ENCODE results near the gene RFFL.
"Not testable (repeated sequence)": the region's sequence is repeated elsewhere in the genome, so short reads cannot be mapped to it uniquely, and the experiment has no call there.

The RFFL gene, protein sequence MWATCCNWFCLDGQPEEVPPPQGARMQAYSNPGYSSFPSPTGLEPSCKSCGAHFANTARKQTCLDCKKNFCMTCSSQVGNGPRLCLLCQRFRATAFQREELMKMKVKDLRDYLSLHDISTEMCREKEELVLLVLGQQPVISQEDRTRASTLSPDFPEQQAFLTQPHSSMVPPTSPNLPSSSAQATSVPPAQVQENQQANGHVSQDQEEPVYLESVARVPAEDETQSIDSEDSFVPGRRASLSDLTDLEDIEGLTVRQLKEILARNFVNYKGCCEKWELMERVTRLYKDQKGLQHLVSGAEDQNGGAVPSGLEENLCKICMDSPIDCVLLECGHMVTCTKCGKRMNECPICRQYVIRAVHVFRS

DNA sequence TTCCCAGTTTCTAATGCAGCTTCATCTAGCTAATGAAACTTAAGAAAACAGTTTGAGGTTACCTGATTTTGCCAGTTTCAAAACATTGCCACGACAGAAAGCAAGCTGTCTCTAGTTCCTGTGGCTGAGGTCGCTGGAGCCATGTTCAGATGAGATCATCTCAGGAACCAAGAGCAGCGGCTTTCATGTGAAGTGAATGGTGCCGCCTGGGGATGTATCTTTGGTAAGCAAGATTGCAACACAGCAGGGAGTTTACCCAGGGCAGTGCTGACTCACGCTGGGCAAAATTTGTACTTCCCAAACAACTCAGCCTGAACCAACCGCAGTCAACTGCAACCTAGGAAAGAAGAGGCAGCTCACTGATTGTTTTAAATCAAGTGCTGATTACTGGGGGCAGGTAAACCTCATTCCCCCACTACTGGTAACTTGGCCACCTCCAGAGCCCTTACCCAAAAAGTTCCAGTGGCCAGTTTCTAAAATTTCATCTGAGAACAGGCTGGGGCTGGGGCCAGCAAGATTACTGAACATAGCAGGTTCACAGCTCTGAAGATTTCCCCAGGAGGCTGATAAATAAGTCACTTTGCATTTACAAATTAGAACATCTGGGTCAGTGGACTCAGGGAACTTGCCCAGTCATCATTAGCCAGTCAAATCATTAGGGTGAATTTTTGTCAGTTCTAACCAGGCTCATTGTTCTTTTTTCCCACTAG is at the start of gene RFFL:
Gene RFFL, minus strand, starts transcription at position 194 of the 710 bp plus-strand sequence. CDS start 37,154 bp downstream, outside the sequence.
- DNase-seq = peak; percentile 54

DNA sequence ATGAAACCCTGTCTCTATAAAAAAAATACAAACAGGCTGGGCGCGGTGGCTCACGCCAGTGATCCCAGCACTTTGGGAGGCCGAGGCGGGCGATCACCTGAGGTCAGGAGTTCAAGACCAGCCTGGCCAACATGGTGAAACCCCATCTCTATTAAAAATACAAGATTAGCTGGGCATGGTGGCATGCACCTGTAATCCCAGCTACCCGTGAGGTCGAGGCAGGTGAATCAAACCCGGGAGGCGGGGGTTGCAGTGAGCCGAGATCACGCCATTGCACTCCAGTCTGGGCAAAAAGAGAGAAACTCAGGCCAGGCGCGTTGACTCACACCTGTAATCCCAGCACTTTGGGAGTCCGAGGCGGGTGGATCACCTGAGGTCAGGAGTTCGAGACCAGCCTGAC is 47.3 kb upstream of the RFFL start:
- not testable (repeated sequence) for DNase-seq

DNA sequence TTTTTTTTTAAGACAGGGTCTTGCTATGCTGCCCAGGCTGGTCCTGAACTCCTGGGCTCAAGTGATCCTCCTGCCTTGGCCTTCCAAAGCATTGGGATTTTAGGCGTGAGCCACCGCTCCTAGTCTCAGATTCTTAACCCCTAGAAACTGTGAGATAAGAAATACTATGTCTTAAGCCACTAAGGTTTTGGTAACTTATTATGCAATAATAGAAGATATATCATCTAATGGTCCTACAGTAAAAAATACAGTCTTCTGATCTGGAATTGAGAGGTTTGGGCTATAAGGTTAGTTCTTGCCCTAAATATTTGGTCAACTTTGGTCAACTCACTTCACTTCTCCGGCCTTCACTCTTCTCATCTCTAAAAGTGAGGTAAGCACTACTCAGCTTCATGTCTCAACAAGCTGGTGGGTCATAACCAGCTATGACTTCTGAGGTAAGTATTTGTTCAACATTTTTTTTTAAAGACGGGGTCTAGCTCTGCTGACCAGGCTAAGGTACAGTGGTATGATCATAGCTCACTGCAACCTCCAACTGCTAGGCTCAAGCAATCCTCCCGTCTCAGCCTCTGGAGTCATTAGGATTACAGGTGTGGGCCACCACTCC is 41.4 kb upstream of the RFFL start:
- DNase-seq = no peak

GRCh38 chr17:35103271-35103670 is 39.8 kb upstream of the RFFL start:
- no peak for DNase-seq

DNA sequence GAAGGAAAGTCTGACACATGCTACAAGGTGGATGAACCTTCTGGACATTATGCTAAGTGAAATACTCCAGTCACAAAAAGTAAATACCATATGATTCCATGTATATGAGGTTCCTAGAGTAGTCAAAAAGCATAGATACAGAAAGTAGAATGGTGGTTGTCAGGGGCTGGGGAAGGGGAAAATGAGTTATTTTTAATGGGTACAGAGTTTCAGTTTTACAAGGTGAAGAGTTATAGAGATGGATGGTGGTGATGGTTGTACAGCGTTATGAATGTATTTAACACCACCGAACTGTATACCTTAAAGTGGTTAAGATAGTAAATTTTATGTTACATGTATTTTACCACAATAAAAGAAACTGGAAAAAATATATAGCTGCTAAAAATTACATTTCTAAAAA is 38.2 kb upstream of the RFFL start:
- DNase-seq = no peak

GRCh38 chr17:35101036-35101435 is 37.5 kb upstream of the RFFL start:
- DNase-seq = no peak

DNA sequence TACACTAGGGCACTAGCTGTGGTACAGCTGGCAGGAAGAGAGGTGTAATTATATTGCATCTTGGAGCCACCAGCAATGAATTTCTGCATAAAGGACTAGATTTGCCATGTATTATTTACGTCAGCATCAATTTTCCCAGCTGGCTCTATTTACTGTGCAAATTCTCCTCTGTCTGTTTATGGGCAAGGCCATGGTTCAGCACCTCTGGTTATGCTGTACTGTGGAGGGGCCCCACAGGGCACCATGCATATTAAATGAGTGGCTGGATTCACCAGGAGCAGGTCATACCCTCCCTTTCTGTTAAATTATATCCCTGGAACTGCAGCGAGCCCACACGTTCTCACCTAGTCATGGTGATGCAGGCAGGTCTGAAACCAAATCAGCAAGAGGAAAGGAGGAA is 36.4 kb upstream of the RFFL start:
- no peak for DNase-seq

DNA sequence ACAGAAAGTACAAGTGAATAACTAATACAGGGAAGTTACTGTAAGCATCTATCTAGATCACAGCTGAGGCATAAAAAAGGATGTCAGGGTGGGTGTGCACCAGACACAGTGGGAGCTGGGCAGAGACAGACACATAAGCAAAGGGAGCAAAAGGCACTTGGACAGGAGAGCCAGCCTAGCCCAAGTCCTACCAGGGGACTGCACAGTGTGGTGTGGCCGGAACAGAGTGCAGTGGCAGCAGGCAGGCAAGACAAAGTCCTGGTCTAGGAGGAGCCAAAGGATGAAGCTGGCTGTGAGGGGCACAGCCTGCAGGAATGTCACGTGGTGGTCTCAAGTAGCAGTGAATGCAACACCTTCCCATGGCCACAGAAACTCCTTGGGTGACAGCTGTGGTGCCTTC is 34.3 kb upstream of the RFFL start:
- no peak for DNase-seq

GRCh38 chr17:35095741-35096140 is 32.2 kb upstream of the RFFL start:
- no peak for DNase-seq

DNA sequence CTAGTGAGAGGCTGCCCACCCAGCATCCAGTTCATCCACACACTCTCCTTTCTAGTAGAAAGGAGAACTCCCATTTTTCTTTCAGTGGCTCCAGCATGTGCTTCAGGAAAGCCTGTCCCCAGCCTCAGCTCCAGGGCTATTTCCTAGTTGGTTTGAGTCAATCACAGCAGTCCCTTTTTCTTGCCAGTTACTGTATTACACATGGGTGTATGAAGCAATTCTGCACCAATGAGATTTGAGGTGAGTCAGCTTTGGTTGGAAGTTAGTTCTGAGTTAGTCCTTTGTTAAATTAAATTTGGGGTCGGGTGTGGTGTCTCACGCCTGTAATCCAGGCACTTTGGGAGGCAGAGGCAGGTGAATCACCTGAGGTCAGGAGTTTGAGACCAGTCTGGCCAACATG is 31.4 kb upstream of the RFFL start:
- DNase-seq = no peak

DNA sequence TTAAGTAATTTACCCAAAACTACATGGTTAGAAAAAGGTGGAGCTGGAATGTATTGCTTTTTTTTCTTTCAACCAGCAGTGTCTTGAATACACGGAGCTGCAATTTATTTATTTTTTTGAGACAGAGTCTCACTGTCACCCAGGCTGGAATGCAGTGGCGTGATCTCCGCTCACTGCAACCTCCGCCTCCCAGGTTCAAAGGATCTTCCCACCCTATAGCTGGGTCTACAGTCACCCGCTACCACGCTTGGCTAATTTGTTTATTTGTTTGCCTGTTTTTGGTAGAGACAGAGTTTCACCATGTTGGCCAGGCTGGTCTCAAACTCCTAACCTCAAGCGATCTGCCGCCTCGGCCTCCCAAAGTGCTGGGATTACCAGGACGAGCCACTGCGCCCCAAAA is 27.2 kb upstream of the RFFL start:
- not testable (repeated sequence) for DNase-seq

DNA sequence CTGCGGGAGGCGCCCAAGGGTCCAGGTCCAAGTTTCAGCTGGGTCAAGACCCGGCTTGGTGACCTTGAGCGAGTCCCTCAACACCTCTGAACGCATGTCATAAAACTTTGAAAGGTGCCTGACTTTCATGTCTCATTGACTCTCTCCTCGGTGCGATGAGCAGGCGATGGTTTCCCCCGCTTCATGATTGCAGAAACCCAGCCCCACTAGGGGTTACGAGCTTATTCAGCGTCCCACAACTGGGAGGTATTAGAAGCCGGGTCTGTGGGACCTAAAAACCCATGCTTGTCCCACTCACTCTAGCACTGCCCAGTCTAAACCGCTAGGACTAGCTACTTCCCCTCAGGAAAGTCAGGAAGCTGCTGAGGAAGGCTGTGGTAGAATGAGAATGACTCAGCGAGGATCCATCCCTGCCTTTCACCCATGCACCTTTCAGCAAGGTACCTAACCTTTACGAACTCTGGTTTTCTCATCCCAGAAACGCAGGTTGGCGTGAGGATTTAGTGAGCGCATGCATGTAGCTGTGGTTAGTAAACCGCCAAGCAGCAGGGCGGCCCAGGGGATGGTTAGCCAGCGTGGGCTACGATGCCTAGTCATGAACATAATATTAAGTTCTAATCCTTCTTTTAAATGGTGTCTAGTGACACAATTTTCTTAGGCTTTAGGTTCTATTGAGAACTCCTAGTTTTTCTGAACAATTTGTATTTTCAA is 26.2 kb upstream of the RFFL start:
- no peak for DNase-seq

DNA sequence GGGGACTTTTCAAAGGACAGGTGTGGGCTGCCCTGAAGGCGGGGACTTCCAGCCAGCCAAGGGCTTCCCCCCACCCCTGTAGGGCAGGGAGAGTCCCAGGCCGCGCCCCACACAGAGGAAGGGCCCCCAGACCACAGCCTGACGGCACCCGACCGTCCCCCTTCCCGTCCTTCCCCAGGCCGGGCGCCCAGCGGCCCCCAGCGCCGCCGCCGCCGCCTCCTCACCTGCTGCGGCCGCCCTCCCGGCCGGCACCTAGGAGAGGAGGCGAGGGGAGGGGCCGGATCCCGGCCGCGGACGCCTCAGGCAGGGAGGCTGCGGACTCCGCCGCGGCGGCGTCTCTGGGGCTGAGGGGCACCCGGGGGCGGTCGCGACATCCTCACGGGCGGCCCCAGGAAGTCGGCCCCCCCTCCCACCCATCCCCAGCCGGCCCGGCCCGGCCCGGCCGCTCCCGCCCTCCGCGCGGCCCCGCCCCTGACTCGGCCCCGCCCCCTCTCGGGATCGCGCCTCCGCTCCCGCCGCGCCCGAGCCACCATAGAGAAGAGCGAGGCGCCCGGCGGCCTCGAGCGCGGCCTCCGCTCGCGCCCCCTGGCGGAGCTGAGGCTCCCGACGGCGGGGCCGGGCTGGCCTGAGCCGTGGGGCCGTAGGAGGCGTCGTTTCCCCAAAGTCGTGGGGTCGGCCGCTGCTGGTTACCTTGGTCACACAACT is 25.5 kb upstream of the RFFL start:
- DNase-seq = peak; percentile 33

DNA sequence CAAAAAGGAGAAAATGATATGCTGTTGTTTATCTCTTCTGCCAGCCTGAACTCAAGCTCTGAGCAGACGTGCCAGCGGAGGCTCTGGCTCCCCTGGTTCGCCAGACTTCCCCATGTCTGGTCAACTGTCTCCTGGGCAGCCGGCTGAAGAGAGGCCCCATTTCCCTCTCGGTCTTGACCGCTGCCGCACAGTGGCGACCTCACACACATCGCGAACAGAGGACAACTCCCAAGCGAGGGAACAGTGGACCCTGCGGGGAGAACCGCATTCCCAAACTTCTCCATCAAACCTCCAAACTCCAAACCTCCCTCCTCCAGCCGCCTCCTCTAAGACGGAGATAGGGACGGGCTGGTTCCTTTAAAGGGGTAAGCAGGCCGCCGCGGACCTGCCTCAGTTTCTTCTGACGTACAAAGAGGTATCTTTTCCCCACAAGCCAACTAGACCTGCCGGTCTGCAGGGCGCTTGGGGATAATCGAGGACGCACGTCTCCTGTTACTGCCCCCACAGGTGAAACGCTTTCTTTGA is 24.9 kb upstream of the RFFL start:
- DNase-seq = no peak

GRCh38 chr17:35087731-35088355 is 24.3 kb upstream of the RFFL start:
- DNase-seq = no peak

GRCh38 chr17:35086931-35087573 is 23.5 kb upstream of the RFFL start:
- DNase-seq = no peak

DNA sequence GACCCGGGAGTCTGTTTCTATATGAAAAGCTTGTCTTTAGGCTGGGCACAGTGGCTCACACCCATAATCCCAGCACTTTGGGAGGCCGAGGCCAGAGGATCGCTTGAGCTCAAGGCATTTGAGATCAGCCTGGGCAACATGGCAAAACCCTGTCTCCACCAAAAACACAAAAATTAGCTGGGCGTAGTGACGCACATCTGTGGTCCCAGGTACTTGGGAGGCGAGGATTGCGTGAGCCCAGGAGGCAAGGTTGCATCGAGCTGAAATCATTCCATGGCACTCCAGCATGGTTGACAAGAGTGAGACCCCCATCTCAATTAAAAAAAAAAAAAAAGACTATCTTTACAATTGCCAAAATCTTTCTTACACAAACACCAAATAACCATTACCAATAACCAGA is 22.7 kb upstream of the RFFL start:
- DNase-seq = no peak

DNA sequence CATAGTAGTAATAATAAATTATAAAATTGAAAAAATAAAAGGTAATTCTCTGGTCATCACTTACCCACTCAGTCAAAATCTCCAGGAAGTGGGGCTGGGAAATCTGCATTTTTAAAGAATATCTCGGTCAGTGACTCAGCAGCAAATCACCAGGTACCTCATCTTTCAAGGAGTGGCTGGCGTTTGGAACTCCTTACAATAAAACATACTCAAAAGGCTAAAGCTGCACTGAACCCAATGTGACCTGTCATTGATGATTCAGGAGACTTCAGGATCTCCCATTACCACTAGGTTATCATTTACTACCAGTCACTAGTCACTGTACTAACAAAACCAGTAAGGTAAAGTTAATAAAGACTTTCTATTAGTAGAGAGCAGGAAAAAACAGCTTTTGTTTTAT is 21.5 kb upstream of the RFFL start:
- DNase-seq = no peak

- DNase-seq = no peak
Measured at GRCh38 chr17:35083071-35083470, 19.6 kb upstream of the RFFL start.

DNA sequence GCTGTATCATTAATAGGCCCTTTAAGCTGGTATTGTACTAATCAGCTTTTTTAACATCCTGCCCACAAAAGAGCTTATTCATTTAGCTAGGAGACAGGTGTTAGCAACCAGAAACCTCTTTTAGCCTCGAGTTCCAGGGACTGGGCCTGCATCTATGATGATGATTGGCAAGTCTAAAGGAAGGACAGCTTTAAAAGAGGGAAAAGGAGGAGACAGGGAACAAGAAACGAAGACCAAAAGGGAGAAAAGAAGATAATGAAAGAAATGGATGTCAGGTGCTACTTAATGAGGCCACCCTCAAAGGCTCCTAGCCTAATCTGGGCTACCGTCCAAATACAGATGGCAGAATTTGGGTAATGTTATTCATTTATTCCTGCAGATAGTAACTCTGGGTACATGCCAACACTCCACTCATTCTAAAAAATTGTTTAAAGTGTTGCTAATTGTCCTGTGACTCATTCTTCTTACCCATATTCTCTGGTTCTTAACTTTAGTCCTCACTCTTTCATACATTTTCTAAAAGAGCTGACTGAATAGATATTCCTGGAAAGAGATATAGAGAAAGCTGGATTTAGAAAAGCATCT is 18.7 kb upstream of the RFFL start:
- DNase-seq = no peak

GRCh38 chr17:35081638-35082037 is 18.1 kb upstream of the RFFL start:
- DNase-seq = no peak
